KBM-7 (cell line): ENCODE data around the gene KRTAP1-5.
"Not testable (repeated sequence)": the region's sequence is repeated elsewhere in the genome, so short reads cannot be mapped to it uniquely, and the experiment has no call there.

Source experiments
- DNase-seq: peaks from one replicate; pipeline ENCODE4 v3.0.0-alpha.2; 2015
- in situ Hi-C: fragments of 300-500 bp; cut with MboI; formaldehyde crosslinking; loops from 2 replicates; pipeline ENCODE4 v1.14.3; 2020; ENCODE audit warnings: low sequenced_read_pairs, low pct_unique_long_range_greater_than_20kb, mixed read lengths

KRTAP1-5 gene

DNA sequence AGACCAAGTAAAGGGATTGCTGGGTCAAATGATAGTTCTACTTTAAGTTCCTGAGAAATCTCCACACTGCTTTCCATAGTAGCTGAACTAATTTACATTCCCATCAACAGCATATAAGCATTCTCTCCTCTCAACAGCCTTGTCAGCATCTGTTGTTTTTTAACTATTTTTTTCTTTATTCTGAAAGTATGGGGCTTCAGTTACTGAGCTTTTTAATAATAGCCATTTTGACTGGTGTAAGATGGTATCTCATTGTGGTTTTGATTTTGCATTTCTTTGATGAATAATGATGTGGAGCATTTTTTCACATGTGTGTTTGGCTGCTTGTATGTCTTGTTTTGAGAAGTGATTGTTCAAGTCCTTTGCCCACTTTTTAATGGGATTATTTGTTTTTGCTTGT, 25.6 kb upstream of the KRTAP1-5 start:
- in situ Hi-C loops = no loop called here
- no peak for DNase-seq

- in situ Hi-C loops = no loop called here
- no peak for DNase-seq
Observed at GRCh38 chr17:41049110-41049509, 22.1 kb upstream of the KRTAP1-5 start.

DNA sequence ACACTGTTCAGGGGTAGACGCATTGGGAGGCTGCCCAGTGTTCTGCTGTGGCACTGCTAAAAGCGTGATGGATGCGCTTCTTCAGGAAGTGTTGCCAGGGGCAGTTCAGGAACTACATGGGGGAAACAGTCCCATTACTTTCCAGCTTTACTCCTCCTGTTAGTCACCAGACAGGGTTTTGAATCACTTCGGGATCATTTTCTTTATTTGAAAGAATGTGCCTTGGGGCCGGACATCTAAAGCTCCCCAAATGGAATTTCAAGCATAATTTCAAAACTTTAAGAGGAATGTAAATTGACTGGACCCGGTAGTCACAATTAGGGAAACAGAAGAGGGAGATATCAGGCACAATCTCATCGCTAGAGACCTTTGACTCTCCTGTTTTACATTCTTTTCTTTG, 21.4 kb upstream of the KRTAP1-5 start:
- in situ Hi-C loops = no loop called here
- no peak for DNase-seq

GRCh38 chr17:41046735-41047465, 19.9 kb upstream of the KRTAP1-5 start, which contains the start of gene KRTAP2-1:
Gene KRTAP2-1, minus strand, starts transcription at chr17:41047316. Its CDS starts 49 bp downstream, at chr17:41047267.
- in situ Hi-C loops = not testable (repeated sequence)

GRCh38 chr17:41042953-41043352, 15.9 kb upstream of the KRTAP1-5 start:
- DNase-seq = no peak
- in situ Hi-C loops = no loop called here

More at GRCh38 chr17:41046735-41047465, 19.9 kb upstream of the KRTAP1-5 start, which contains the start of gene KRTAP2-1:
- not testable (repeated sequence) for DNase-seq

DNA sequence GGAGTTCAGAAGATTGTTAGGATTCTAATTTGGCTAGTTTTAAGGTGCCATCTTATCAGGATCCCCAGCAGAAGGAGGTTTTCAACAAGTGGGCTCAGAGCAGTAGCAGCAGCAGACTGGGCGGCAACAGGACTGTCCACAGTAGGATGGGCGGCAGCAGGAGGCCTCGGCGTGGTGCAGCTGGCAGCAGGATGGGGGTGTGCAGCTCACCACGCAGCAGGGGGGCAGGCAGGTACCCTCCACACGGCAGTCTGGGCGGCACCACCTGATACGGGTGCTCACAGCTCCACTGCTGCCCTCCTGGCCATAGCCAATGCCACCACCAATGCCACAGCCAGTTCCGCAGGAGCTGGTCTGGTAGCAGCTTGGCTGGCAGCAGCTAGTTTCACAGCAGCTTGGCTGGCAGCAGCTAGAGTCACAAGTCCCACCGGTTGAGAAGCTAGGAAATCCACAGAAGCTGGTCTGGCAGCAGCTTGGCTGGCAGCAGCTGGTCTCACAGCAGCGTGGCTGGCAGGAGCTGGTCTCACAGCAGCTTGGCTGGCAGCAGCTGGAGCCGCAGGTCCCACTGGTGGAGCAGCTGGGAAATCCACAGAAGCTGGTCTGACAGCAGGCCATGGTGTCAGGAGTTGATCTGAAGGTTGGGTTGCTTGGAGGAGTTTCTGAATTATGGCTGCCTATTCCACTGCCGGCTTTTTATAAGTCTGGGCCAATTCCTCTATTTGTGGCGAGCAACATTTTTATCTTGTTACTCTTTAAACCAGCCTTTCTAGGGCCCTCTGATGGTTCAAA, 14.0 kb upstream of the KRTAP1-5 start, which contains the start of gene KRTAP1-1:
KRTAP1-1 (minus strand) TSS at position 668 of the 789 bp plus-strand sequence; CDS start at position 615, 53 bp downstream.
- in situ Hi-C loops, DNase-seq: not testable (repeated sequence)

DNA sequence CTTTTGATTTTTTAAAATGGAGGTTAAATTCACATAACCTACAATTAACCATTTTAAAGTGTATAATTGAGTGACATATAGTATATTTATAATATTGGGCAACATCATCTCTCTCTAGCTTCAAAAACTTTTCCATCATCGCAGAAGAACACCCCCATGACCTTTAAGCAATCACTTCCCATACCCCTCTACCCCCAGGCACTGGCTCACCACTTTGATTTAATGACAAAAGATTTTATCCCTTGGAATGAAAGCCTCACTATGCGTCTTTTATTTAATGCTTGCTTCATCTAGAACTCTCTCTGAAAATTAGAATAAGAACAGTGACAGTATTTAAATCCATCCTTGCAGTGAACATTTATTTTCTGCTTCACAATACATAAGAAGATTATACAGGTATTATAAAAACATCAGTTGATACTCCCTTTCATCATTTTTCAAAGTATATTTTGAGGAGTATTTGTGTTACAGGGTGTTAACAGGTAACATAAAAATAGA, 10.9 kb upstream of the KRTAP1-5 start:
- in situ Hi-C loops = no loop called here
- no peak for DNase-seq

DNA sequence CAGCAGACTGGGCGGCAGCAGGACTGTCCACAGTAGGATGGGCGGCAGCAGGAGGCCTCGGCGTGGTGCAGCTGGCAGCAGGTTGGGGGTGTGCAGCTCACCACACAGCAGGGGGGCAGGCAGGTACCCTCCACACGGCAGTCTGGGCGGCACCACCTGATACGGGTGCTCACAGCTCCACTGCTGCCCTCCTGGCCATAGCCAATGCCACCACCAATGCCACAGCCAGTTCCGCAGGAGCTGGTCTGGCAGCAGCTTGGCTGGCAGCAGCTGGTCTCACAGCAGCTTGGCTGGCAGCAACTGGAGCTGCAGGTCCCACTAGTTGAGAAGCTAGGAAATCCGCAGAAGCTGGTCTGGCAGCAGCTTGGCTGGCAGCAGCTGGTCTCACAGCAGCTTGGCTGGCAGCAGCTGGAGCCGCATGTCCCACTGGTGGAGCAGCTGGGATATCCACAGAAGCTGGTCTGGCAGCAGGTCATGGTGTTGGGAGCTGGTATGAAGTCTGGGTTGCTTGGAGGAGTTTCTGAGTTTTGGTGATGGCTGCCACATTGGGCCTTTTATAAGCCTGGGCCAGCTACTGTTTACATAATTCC, 7.4 kb upstream of the KRTAP1-5 start, which contains the start of gene KRTAP1-3:
KRTAP1-3 (minus strand) TSS at position 529 of the 590 bp plus-strand sequence; CDS start at position 476, 53 bp downstream.
- in situ Hi-C loops, DNase-seq: not testable (repeated sequence)

DNA sequence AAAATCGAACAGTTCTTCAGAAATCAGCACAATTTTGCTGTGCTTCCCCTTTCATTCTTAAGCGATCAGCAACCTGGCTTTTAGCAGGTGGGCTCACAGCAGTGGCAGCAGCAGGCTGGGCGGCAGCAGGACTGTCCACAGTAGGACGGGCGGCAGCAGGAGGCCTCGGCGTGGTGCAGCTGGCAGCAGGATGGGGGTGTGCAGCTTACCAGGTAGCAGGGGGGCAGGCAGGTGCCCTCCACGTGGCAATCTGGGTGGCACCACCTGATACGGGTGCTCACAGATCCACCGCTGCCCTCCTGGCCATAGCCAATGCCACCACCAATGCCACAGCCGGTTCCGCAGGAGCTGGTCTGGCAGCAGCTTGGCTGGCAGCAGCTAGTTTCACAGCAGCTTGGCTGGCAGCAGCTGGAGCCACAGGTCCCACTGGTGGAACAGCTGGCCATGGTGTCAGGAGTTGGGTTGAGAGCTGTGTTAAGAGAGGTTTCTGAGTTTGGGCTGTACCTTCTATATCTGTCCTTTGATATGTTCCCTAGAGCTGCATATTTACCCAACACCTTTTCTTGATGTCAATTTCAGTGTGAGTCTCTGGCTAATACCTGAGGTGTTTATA, 2.7 kb upstream of the KRTAP1-5 start, which contains the start of gene KRTAP1-4:
KRTAP1-4 (minus strand) TSS at position 563 of the 613 bp plus-strand sequence; CDS start at position 446, 117 bp downstream.
- no peak for DNase-seq

DNA sequence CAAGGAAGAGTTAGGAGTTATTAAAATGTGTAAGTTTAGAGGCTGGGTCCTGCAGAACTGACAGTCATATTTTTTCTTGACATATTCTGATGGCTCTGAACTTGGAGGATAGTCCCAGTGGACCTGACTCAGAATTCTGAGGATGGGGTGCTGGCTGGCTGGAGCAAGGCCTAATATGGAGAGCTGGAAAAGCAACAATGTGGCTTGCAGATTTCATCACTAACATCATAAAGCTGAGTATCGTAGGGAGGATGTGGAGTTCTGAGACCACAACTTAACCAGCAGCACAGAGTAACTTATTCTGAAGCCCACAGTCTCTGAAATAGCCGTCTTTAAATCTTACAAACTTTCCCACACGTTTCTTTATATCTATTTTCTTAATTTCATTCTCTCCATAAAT, 2.3 kb downstream of the KRTAP1-5 start:
- in situ Hi-C loops = no loop called here
- no peak for DNase-seq

More for the DNA sequence above, 2.7 kb upstream of the KRTAP1-5 start, which contains the start of gene KRTAP1-4:
- in situ Hi-C loops = no loop called here

DNA sequence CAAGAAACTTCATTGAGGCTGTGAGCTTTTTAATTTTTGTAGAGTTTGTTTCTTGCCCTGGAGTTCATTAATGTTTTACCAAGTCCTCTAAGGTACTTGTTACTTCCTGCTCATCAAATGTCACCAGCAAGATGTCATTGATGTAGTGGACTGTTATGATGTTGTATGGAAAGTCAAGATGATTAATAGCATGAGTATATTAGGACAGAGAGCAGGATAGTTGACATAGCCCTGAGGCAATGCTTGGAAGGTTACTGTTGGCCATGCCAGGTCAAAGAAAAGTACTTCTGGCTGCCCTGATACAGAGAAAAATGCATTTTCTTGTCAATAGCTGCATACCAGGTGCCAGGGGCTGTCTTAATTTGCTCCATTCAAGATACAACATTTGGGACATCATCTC, 6.7 kb downstream of the KRTAP1-5 start:
- no peak for DNase-seq
- in situ Hi-C loops = no loop called here

DNA sequence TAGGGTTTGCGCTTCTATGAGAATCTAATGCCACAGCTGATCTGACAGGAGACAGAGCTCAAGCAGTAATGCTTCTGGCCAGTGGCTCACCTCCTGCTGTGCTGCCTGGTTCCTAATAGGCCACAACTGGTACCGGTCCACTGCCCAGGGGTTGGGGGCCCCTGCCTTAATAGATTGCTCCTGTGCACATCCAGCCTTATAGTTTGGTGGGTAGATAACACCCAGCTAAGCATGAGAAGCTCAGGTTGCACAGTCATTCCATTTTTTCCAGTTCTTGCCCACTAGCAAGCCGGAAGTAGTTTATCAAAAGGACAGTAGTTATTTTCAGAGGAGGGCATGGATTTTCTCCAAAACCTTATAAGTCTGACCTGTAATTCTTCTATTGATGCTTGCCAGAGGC, 7.6 kb downstream of the KRTAP1-5 start:
- no peak for DNase-seq
- in situ Hi-C loops = no loop called here

- no peak for DNase-seq
- in situ Hi-C loops = no loop called here
Observed at GRCh38 chr17:41018541-41018940, 8.5 kb downstream of the KRTAP1-5 start.

- DNase-seq = no peak
- in situ Hi-C loops = no loop called here
Observed at GRCh38 chr17:41016578-41017215, 10.3 kb downstream of the KRTAP1-5 start.

GRCh38 chr17:41015454-41015853, 11.6 kb downstream of the KRTAP1-5 start:
- in situ Hi-C loops = no loop called here
- no peak for DNase-seq

GRCh38 chr17:41013606-41014005, 13.4 kb downstream of the KRTAP1-5 start:
- in situ Hi-C loops = no loop called here
- no peak for DNase-seq

GRCh38 chr17:41013181-41013580, 13.8 kb downstream of the KRTAP1-5 start:
- DNase-seq = no peak
- in situ Hi-C loops = no loop called here

DNA sequence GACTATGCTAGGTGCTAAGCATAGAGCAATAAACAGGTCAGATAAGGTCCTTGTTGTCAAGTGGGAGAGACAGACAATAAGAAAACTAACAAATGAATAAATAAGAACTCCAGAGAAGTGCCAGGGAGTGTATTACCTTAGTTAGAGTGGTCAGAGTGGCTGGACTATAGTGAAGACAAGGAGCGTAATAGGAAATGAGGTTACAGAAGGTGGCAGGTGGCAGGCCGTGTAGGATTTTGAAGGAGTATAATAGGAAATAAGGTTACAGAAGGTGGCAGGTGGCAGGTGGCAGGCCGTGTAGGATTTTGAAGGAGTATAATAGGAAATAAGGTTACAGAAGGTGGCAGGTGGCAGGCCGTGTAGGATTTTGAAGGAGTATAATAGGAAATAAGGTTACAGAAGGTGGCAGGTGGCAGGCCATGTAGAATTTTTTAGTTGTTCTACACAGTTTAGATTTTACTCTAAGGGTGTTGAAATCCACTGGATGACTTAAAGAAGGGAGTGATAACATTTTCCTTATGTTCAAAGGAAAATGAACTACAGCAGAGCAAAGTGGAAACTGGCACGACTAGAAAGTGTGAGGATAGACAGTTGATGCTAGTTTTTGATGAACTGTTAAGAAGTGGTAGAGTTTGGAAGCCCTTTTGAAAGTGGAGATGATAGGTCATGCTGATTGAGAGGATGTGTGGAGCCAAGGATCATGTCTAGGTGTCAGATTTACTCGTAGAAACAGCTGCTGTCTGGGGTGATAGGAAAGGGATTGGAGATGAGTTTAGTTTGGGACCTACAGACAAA, 14.5 kb downstream of the KRTAP1-5 start:
- in situ Hi-C loops = no loop called here
- no peak for DNase-seq
